Nephron (organoid): Measurements from ENCODE around the gene TAF7L.

Experiments
- H3K27ac Mint-ChIP-seq, 3 experiments: 2 replicates each; pipeline ENCODE4 v1.8.0; 2020; ENCODE audit warnings: mixed read lengths in 3 of 3, mild to moderate bottlenecking in 2 of 3, moderate library complexity in 1 of 3
- H3K27me3 Mint-ChIP-seq: 2 replicates; pipeline ENCODE4 v1.8.0; 2021; ENCODE audit warnings: low read depth, mild to moderate bottlenecking, moderate library complexity, mixed read lengths
- H3K36me3 Mint-ChIP-seq: 2 replicates; pipeline ENCODE4 v1.8.0; 2020; ENCODE audit warnings: low read depth, mixed read lengths
- H3K4me1 Mint-ChIP-seq: 2 replicates; pipeline ENCODE4 v1.8.0; 2020; ENCODE audit warnings: mixed read lengths
- H3K4me3 Mint-ChIP-seq, 3 experiments: 2 replicates each; pipeline ENCODE4 v1.8.0; 2020; ENCODE audit warnings: mild to moderate bottlenecking in 3 of 3, mixed read lengths in 3 of 3, moderate library complexity in 2 of 3
- H3K9me3 Mint-ChIP-seq: 2 replicates; pipeline ENCODE4 v1.8.0; 2020; ENCODE audit warnings: mixed read lengths
- CTCF ChIP-seq, 3 experiments: fragments of 200-600 bp; sonication (generic); IDR thresholded peaks; one replicate each; pipeline ENCODE4 v1.5.0; 2021; ENCODE audit warnings: antibody characterized with exemption in 3 of 3; ENCODE audit not compliant: unreplicated experiment in 3 of 3

TAF7L gene

DNA sequence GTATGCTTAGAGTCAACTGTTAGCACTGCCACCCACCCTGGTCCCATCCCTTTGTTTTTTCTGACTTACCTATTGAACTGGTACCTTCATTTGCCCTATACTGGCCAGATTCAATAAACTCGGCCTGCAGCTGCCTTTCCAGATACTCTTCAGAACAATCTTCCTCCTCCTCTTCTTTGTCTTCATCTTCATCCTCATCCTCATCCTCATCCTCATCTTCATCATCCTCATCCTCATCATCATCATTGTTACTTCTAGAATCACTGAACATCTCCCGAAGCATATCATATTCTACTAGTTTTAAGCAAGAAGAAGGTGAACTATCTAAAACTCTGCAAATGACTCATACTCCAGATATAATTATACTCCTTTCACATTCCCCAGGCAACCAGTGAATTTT lies 14.9 kb downstream of the TAF7L start:
- no peak overlapping the region for H3K4me3 Mint-ChIP-seq
- no peaks in the 10 kb centered on the region for H3K27me3 Mint-ChIP-seq
- H3K27ac Mint-ChIP-seq: no peak overlapping the region
- peaks cover 4% of the 10 kb centered on the region for H3K9me3 Mint-ChIP-seq
- H3K36me3 Mint-ChIP-seq: no peaks in the 10 kb centered on the region
- no peaks in the 10 kb centered on the region for H3K4me1 Mint-ChIP-seq
- no peak for TF ChIP-seq CTCF (IDR thresholded peaks at IDR 0.05; ENCODE audit: unreplicated experiment in 3 of 3)

GRCh38 chrX:101274198-101274597 lies 16.9 kb downstream of the TAF7L start:
- Mint-ChIP-seq H3K9me3 (peaks cover 4% of the 10 kb centered on the region), H3K4me1 (no peaks in the 10 kb centered on the region), H3K4me3 (no peak overlapping the region)

GRCh38 chrX:101265869-101266428 lies 25.2 kb downstream of the TAF7L start:
- Mint-ChIP-seq H3K4me1 (no peaks in the 10 kb centered on the region), H3K27me3 (no peaks in the 10 kb centered on the region), H3K27ac (no peak overlapping the region), H3K4me3 (no peak overlapping the region), H3K9me3 (peaks cover 11% of the 10 kb centered on the region), H3K36me3 (no peaks in the 10 kb centered on the region)
- TF ChIP-seq CTCF (IDR thresholded peaks at IDR 0.05; ENCODE audit: unreplicated experiment in 3 of 3): no peak

More at GRCh38 chrX:101274198-101274597, 16.9 kb downstream of the TAF7L start:
- no peak for TF ChIP-seq CTCF (IDR thresholded peaks at IDR 0.05; ENCODE audit: unreplicated experiment in 3 of 3)
- Mint-ChIP-seq H3K27me3 (no peaks in the 10 kb centered on the region), H3K27ac (no peak overlapping the region), H3K36me3 (no peaks in the 10 kb centered on the region)

DNA sequence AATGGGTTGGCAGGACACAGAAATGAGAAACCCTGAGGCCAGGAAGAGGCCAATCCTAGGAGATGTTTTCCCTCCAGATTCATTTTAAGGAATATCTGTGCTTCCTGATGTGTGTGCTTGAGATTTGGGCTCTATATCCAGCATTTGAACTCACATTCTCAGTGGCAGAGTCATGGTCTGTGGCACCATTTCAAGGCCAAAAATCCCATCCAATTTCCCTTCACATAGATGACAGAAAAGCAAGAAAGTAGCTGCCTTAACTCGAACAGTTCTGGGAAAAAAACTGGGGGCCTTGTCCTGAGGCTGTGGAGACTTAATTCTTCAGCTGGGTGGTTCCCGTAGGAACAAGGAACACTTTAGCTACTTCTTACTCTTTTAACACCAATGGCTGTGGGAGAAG lies 27.4 kb downstream of the TAF7L start:
- Mint-ChIP-seq H3K4me1 (no peaks in the 10 kb centered on the region), H3K36me3 (no peaks in the 10 kb centered on the region), H3K4me3 (no peak overlapping the region), H3K27ac (no peak overlapping the region), H3K9me3 (peaks cover 14% of the 10 kb centered on the region), H3K27me3 (no peaks in the 10 kb centered on the region)
- TF ChIP-seq CTCF (IDR thresholded peaks at IDR 0.05; ENCODE audit: unreplicated experiment in 3 of 3): no peak

- Mint-ChIP-seq H3K36me3 (no peaks in the 10 kb centered on the region), H3K9me3 (peaks cover 12% of the 10 kb centered on the region), H3K27me3 (no peaks in the 10 kb centered on the region)
These were observed 28.5 kb downstream of the TAF7L start for GRCh38 chrX:101262590-101262989.

More at GRCh38 chrX:101262590-101262989, 28.5 kb downstream of the TAF7L start:
- Mint-ChIP-seq H3K4me3 (no peak overlapping the region), H3K27ac (no peak overlapping the region), H3K4me1 (no peaks in the 10 kb centered on the region)
- no peak for TF ChIP-seq CTCF (IDR thresholded peaks at IDR 0.05; ENCODE audit: unreplicated experiment in 3 of 3)
